HG03342 (cell line): ENCODE measurements around the gene MAST4.
A peak's percentile ranks its signal among the peaks of the same experiment; 100 is the strongest.

Source experiments
- ATAC-seq: cut with Tn5 transposase; IDR thresholded peaks from one replicate; pipeline ENCODE4 v1.9.1; 2021; ENCODE audit warnings: mild to moderate bottlenecking, moderate library complexity; ENCODE audit not compliant: unreplicated experiment

MAST4 gene

GRCh38 chr5:66603164-66603563 lies 7.0 kb downstream of the MAST4 start:
- ATAC-seq = no peak

GRCh38 chr5:66603881-66604280 lies 7.7 kb downstream of the MAST4 start:
- ATAC-seq = no peak

- no peak for ATAC-seq
Observed at GRCh38 chr5:66606713-66607112, 10.5 kb downstream of the MAST4 start.

- ATAC-seq = no peak
Observed at GRCh38 chr5:66608501-66608900, 12.3 kb downstream of the MAST4 start.

- ATAC-seq = no peak
Observed at GRCh38 chr5:66609615-66610014, 13.4 kb downstream of the MAST4 start.

- no peak for ATAC-seq
Observed at GRCh38 chr5:66612226-66612625, 16.0 kb downstream of the MAST4 start.

GRCh38 chr5:66615136-66615535 lies 18.9 kb downstream of the MAST4 start:
- ATAC-seq = no peak

GRCh38 chr5:66615894-66616293 lies 19.7 kb downstream of the MAST4 start:
- no peak for ATAC-seq

GRCh38 chr5:66616520-66617225 lies 20.5 kb downstream of the MAST4 start:
- ATAC-seq = no peak

GRCh38 chr5:66617226-66617861 lies 21.2 kb downstream of the MAST4 start:
- peak; percentile 69 for ATAC-seq

GRCh38 chr5:66617991-66618768 lies 22.0 kb downstream of the MAST4 start:
- no peak for ATAC-seq

GRCh38 chr5:66620711-66621110 lies 24.5 kb downstream of the MAST4 start:
- ATAC-seq = no peak

- ATAC-seq = no peak
Observed at GRCh38 chr5:66621146-66621545, 25.0 kb downstream of the MAST4 start.

GRCh38 chr5:66621736-66622135 lies 25.5 kb downstream of the MAST4 start:
- ATAC-seq = no peak

GRCh38 chr5:66628561-66628960 lies 32.4 kb downstream of the MAST4 start:
- ATAC-seq = no peak

- no peak for ATAC-seq
Observed at GRCh38 chr5:66629446-66629845, 33.3 kb downstream of the MAST4 start.

GRCh38 chr5:66633754-66634153 lies 37.6 kb downstream of the MAST4 start:
- ATAC-seq = no peak

GRCh38 chr5:66634601-66635000 lies 38.4 kb downstream of the MAST4 start:
- ATAC-seq = no peak

- ATAC-seq = no peak
Observed at GRCh38 chr5:66637994-66638393, 41.8 kb downstream of the MAST4 start.

GRCh38 chr5:66639037-66639436 lies 42.8 kb downstream of the MAST4 start:
- no peak for ATAC-seq

GRCh38 chr5:66642538-66642937 lies 46.3 kb downstream of the MAST4 start:
- ATAC-seq = no peak

GRCh38 chr5:66643387-66643786 lies 47.2 kb downstream of the MAST4 start:
- no peak for ATAC-seq
